GM19397 (cell line): ENCODE measurements around the gene OCIAD2.
"Not testable (repeated sequence)": the region's sequence is repeated elsewhere in the genome, so short reads cannot be mapped to it uniquely, and the experiment has no call there.

Experiments used
- ATAC-seq: cut with Tn5 transposase; IDR thresholded peaks from one replicate; pipeline ENCODE4 v1.9.1; 2021; ENCODE audit warnings: mild to moderate bottlenecking, moderate library complexity; ENCODE audit not compliant: unreplicated experiment

The OCIAD2 gene

GRCh38 chr4:48854982-48855381 lies 51.6 kb downstream of the OCIAD2 start:
- ATAC-seq: no peak

GRCh38 chr4:48854395-48854683 lies 52.2 kb downstream of the OCIAD2 start:
- ATAC-seq: no peak

GRCh38 chr4:48853604-48854394 lies 52.8 kb downstream of the OCIAD2 start:
- ATAC-seq: no peak

GRCh38 chr4:48851651-48852050 lies 54.9 kb downstream of the OCIAD2 start:
- no peak for ATAC-seq

- ATAC-seq: not testable (repeated sequence)
Measured at GRCh38 chr4:48848799-48849198, 57.8 kb downstream of the OCIAD2 start.

- ATAC-seq: no peak
Measured at GRCh38 chr4:48844843-48845242, 61.7 kb downstream of the OCIAD2 start.

GRCh38 chr4:48841045-48841827 lies 65.3 kb downstream of the OCIAD2 start:
- ATAC-seq: no peak

- no peak for ATAC-seq
Measured at GRCh38 chr4:48836658-48837057, 69.9 kb downstream of the OCIAD2 start.
